ENCODE data around the gene OR4D10. TPM values are rescaled to one million over a fixed set of nuclear protein-coding genes. Genes with fewer than 3 reads are reported as not detected.
A peak's percentile ranks its signal among the peaks of the same experiment; 100 is the strongest.
"Not testable (repeated sequence)": the region's sequence is repeated elsewhere in the genome, so short reads cannot be mapped to it uniquely, and the experiment has no call there.

OR4D10 gene
- total RNA-seq: not detected in 2 replicates

- no peak for DNase-seq (ENCODE audit: low read depth in 2 of 2)
These were observed at the start of gene OR4D10 for GRCh38 chr11:59473015-59473414. Gene OR4D10, plus strand, starts transcription at chr11:59473315. Its CDS starts 4,115 bp downstream, at chr11:59477430.

- no peak for DNase-seq (ENCODE audit: low read depth in 2 of 2)
These were observed 49.3 kb upstream of the OR4D10 start for GRCh38 chr11:59423835-59424234.

GRCh38 chr11:59425131-59425530, 48.0 kb upstream of the OR4D10 start:
- DNase-seq (ENCODE audit: low read depth in 2 of 2): no peak

- peak in 1 of 2 donors; percentile 7 for DNase-seq (ENCODE audit: low read depth in 2 of 2)
These were observed 46.6 kb upstream of the OR4D10 start, which contains the start of gene OR5A2 for GRCh38 chr11:59426361-59427067. Gene OR5A2, minus strand, starts transcription at chr11:59426413. Its CDS starts 3,460 bp downstream, at chr11:59422953.

- DNase-seq (ENCODE audit: low read depth in 2 of 2): no peak
These were observed 46.1 kb upstream of the OR4D10 start for GRCh38 chr11:59427068-59427382.

GRCh38 chr11:59429924-59430516, 43.1 kb upstream of the OR4D10 start:
- peak; percentile 70 to 79 for DNase-seq (ENCODE audit: low read depth in 2 of 2)

GRCh38 chr11:59436169-59436568, 36.9 kb upstream of the OR4D10 start, which contains the start of gene OR5A1:
Gene OR5A1, plus strand, starts transcription at chr11:59436469. Its CDS starts 6,700 bp downstream, at chr11:59443169.
- DNase-seq (ENCODE audit: low read depth in 2 of 2): no peak

GRCh38 chr11:59437770-59438169, 35.3 kb upstream of the OR4D10 start:
- no peak for DNase-seq (ENCODE audit: low read depth in 2 of 2)

GRCh38 chr11:59445624-59446023, 27.5 kb upstream of the OR4D10 start:
- DNase-seq (ENCODE audit: low read depth in 2 of 2): not testable (repeated sequence)

GRCh38 chr11:59448484-59448883, 24.6 kb upstream of the OR4D10 start:
- no peak for DNase-seq (ENCODE audit: low read depth in 2 of 2)

GRCh38 chr11:59456661-59457060, 16.5 kb upstream of the OR4D10 start, which contains the start of gene OR4D6:
Gene OR4D6, plus strand, starts transcription at chr11:59456961. Its CDS starts 0 bp downstream, at chr11:59456961.
- DNase-seq (ENCODE audit: low read depth in 2 of 2): no peak

GRCh38 chr11:59459916-59460315, 13.2 kb upstream of the OR4D10 start:
- DNase-seq (ENCODE audit: low read depth in 2 of 2): no peak

GRCh38 chr11:59463190-59463641, 9.9 kb upstream of the OR4D10 start:
- DNase-seq (ENCODE audit: low read depth in 2 of 2): peak; percentile 97 to 100

- peak in 1 of 2 donors; percentile 56 for DNase-seq (ENCODE audit: low read depth in 2 of 2)
These were observed 2.1 kb downstream of the OR4D10 start for GRCh38 chr11:59475176-59475575.

- DNase-seq (ENCODE audit: low read depth in 2 of 2): no peak
These were observed 6.8 kb downstream of the OR4D10 start for GRCh38 chr11:59479906-59480305.

- DNase-seq (ENCODE audit: low read depth in 2 of 2): no peak
These were observed 7.2 kb downstream of the OR4D10 start for GRCh38 chr11:59480359-59480758.

- DNase-seq (ENCODE audit: low read depth in 2 of 2): no peak
These were observed 28.8 kb downstream of the OR4D10 start for GRCh38 chr11:59501931-59502330.

- no peak for DNase-seq (ENCODE audit: low read depth in 2 of 2)
These were observed 30.2 kb downstream of the OR4D10 start, which contains the start of gene OR4D11 for GRCh38 chr11:59503276-59503675. Gene OR4D11, plus strand, starts transcription at chr11:59503576. Its CDS starts 0 bp downstream, at chr11:59503576.

GRCh38 chr11:59510941-59511589, 38.0 kb downstream of the OR4D10 start, which contains the start of gene OR4D9:
Gene OR4D9, plus strand, starts transcription at chr11:59511539. Its CDS starts 3,374 bp downstream, at chr11:59514913.
- peak; percentile 95 to 97 for DNase-seq (ENCODE audit: low read depth in 2 of 2)

- no peak for DNase-seq (ENCODE audit: low read depth in 2 of 2)
These were observed 38.6 kb downstream of the OR4D10 start for GRCh38 chr11:59511675-59512074.

- peak; percentile 49 to 72 for DNase-seq (ENCODE audit: low read depth in 2 of 2)
These were observed 47.0 kb downstream of the OR4D10 start for GRCh38 chr11:59520139-59520538.

GRCh38 chr11:59520741-59521140, 47.6 kb downstream of the OR4D10 start:
- peak; percentile 25 to 85 for DNase-seq (ENCODE audit: low read depth in 2 of 2)
